Panc1 (cell line): Measurements from ENCODE around the gene DGKZ.

ENCODE experiments used
- CTCF ChIP-seq: fragments of 450-650 bp; IDR thresholded peaks from 2 replicates; pipeline ENCODE4 v1.5.1; 2017; ENCODE audit warnings: mild to moderate bottlenecking
- POLR2AphosphoS5 ChIP-seq: IDR thresholded peaks from 2 replicates; pipeline ENCODE4 v1.6.1; 2012; ENCODE audit warnings: mild to moderate bottlenecking, low read depth, low read length, moderate library complexity
- SIN3A ChIP-seq: IDR thresholded peaks from 2 replicates; pipeline ENCODE4 v1.6.1; 2012; ENCODE audit warnings: low read depth, mild to moderate bottlenecking, low read length, moderate library complexity, borderline replicate concordance; ENCODE audit not compliant: insufficient read depth
- TCF7L2 ChIP-seq: IDR thresholded peaks from 2 replicates; pipeline ENCODE4 v1.6.1; 2011; ENCODE audit warnings: mild to moderate bottlenecking, low read depth, low read length, inconsistent platforms

- TF ChIP-seq CTCF (peak; percentile 99), SIN3A (peak; percentile 68; the same call in 1 of the 2 replicates), TCF7L2 (no peak), POLR2AphosphoS5 (no peak)
These were observed at the start of gene DGKZ for GRCh38 chr11:46346886-46347636.
